Right cardiac atrium (tissue), 5 donors: Measurements from ENCODE around the gene FBLN7. TPM values are rescaled to one million over a fixed set of nuclear protein-coding genes. Genes with fewer than 3 reads are reported as not detected.
A peak's percentile ranks its signal among the peaks of the same experiment; 100 is the strongest.

Source experiments
- ATAC-seq, 2 donors: fragments of 200-7000 bp; cut with Tn5 transposase; one replicate each; pipeline versions ENCODE4 v1.8.0 to v1.9.1; 2020; ENCODE audit warnings: moderate library complexity in 2 of 2, mild to moderate bottlenecking in 1 of 2
- DNase-seq, 3 donors: peaks; one replicate each; pipeline ENCODE4 v3.0.0-alpha.2; 2020
- H3K27ac ChIP-seq: one replicate; pipeline ENCODE4 v1.5.1; 2013; ENCODE audit warnings: mild to moderate bottlenecking, low read length, control low read depth, moderate library complexity
- H3K27me3 ChIP-seq: one replicate; pipeline ENCODE4 v1.6.1; 2013; ENCODE audit not compliant: control insufficient read depth, insufficient read depth
- H3K4me1 ChIP-seq: one replicate; pipeline ENCODE4 v1.6.1; 2013; ENCODE audit warnings: low read length; ENCODE audit not compliant: control insufficient read depth, insufficient read depth
- H3K4me3 ChIP-seq: one replicate; pipeline ENCODE4 v1.5.1; 2013; ENCODE audit warnings: low read length, control low read depth
- H3K9me3 ChIP-seq: one replicate; pipeline ENCODE4 v1.6.1; 2013; ENCODE audit warnings: low read length; ENCODE audit not compliant: control insufficient read depth
- WGBS: extraction: QIAGEN DNeasy Blood & Tissue Kit; methylation state at CpG from one replicate; pipeline ENCODE4 v1.1.7; 2013; 5-methylcytosine and 5-hydroxymethylcytosine counted together
- intact Hi-C, 4 donors: fragments of 100-400 bp; cut with DNase I; formaldehyde crosslinking; loops; one replicate each; pipeline versions ENCODE4 v1.11.0 to v1.14.0; 2022 to 2023
- polyA plus RNA-seq: library from polyadenylated mRNA; stranded (reverse); fragments of 200-250 nt; gene quantifications from one replicate; pipeline ENCODE4 v1.2.3, GENCODE V29; 2013
- total RNA-seq, 4 donors: library from RNA; stranded (reverse); fragmentation: NEBNext Ultra II Directional; extraction: Animal tissue kit (Norgen Biotek cat#: 25700); gene quantifications; one replicate each; pipeline ENCODE4 v1.2.1, GENCODE V29; 2021
- donor health status: healthy with polysubstance abuse.
- donor health status: DM: no; HTN: yes; CAD: no.
- donor health status: DM: no; HTN: no; CAD: no.
- donor health status: DM: no; HTN: yes; CAD: no; lungs with severe emphysema.
- donor health status: DM: yes; HTN: yes; CAD: no.

Gene FBLN7
- total and polyA plus RNA-seq, 5 donors = 1.3 to 1.9 (median 1.6) TPM

- Histone ChIP-seq H3K27me3 (no peaks in the 10 kb centered on the region), H3K27ac (no peak overlapping the region), H3K4me3 (no peak overlapping the region), H3K9me3 (no peaks in the 10 kb centered on the region), H3K4me1 (no peaks in the 10 kb centered on the region)
- 74% methylated on average over 11 of the region's 11 CpGs for WGBS
- ATAC-seq = peak in 1 of 2 donors; percentile 40
- DNase-seq = peak in 1 of 3 donors; percentile 33
- intact Hi-C loops = no loop called here
These were observed 35.6 kb downstream of the FBLN7 start for GRCh38 chr2:112173646-112174319.

DNA sequence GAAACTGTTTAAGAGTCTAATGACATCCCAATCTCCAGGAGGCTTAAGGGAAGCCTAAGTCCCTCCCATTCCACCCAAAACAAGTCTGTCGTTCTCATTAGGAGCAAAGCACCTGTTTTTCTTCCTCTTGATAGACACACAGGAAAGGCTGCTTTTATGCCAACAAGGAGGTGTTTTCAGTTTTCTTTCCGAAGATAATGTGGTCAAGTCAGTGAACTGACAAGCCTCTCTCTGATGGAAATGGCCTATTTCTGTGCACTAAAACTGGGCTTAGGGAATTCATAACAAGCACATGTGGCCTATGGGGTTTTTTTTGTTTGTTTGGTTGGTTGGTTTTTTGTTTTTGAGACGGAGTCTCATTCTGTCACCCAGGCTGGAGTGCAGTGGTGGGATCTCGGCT, 36.2 kb downstream of the FBLN7 start:
- DNase-seq (no peak), ATAC-seq (no peak)
- Histone ChIP-seq H3K27me3 (no peaks in the 10 kb centered on the region), H3K9me3 (no peaks in the 10 kb centered on the region), H3K27ac (no peak overlapping the region), H3K4me3 (no peak overlapping the region), H3K4me1 (no peaks in the 10 kb centered on the region)
- WGBS = 73% methylated on average over 4 of the region's 4 CpGs
- intact Hi-C loops = no loop called here

- no peak for ATAC-seq
- no peaks in the 10 kb centered on the region for H3K9me3 ChIP-seq
- no peak overlapping the region for H3K27ac ChIP-seq
- no peak for DNase-seq
- intact Hi-C loops = no loop called here
- WGBS = 89% methylated on average over 3 of the region's 3 CpGs
- H3K4me1 ChIP-seq = no peaks in the 10 kb centered on the region
- no peak overlapping the region for H3K4me3 ChIP-seq
- no peaks in the 10 kb centered on the region for H3K27me3 ChIP-seq
These were observed 37.1 kb downstream of the FBLN7 start for GRCh38 chr2:112175333-112175732.

DNA sequence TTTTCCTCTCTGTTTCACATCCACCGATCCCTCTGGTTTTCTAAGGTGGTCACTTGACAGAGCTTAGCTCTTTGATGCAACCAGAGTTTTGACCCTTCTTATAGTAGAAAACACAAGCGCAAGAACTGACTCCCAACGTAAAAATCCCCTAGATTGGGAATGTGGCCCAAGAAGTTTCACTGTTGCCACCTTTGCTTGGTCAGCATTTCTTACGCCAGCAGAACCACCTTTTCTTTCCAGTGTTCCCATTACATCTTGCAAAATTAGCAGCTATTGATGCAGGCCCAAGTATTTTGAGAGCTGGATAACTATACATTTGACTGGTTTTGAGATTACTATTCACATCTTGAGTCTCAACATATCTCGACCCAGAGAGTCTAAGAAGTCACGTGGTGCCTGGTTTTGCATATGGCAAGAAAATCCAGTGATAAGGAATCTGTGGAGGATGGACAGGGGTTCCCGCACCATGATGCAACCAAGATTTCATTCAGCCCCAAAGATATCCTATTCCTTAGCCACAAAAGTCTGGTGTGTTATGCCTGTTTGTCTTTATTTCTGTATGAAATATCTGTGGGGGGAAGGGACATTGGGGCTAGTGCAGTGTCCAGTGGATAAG, 37.9 kb downstream of the FBLN7 start:
- Histone ChIP-seq H3K27me3 (no peaks in the 10 kb centered on the region), H3K4me3 (no peak overlapping the region), H3K4me1 (no peaks in the 10 kb centered on the region), H3K27ac (no peak overlapping the region), H3K9me3 (no peaks in the 10 kb centered on the region)
- intact Hi-C loops = no loop called here
- no peak for DNase-seq
- 97% methylated on average over 7 of the region's 7 CpGs for WGBS
- ATAC-seq = no peak

GRCh38 chr2:112181571-112182290, 43.5 kb downstream of the FBLN7 start:
- intact Hi-C loops = no loop called here
- Histone ChIP-seq H3K27me3 (no peaks in the 10 kb centered on the region), H3K4me3 (no peak overlapping the region)

GRCh38 chr2:112182581-112183034, 44.4 kb downstream of the FBLN7 start:
- Histone ChIP-seq H3K9me3 (no peaks in the 10 kb centered on the region), H3K4me1 (no peaks in the 10 kb centered on the region), H3K4me3 (no peak overlapping the region), H3K27me3 (no peaks in the 10 kb centered on the region), H3K27ac (no peak overlapping the region)
- DNase-seq (peak in 1 of 3 donors; percentile 46), ATAC-seq (peak in 1 of 2 donors; percentile 29)
- WGBS = 87% methylated on average over 17 of the region's 17 CpGs
- intact Hi-C loops = no loop called here

More at GRCh38 chr2:112181571-112182290, 43.5 kb downstream of the FBLN7 start:
- H3K9me3 ChIP-seq = no peaks in the 10 kb centered on the region
- no peak overlapping the region for H3K27ac ChIP-seq
- WGBS = 32% methylated on average over 54 of the region's 54 CpGs
- DNase-seq (peak in 1 of 3 donors; percentile 47), ATAC-seq (peak; percentile 41 to 54)
- no peaks in the 10 kb centered on the region for H3K4me1 ChIP-seq

- Histone ChIP-seq H3K9me3 (no peaks in the 10 kb centered on the region), H3K4me1 (no peaks in the 10 kb centered on the region), H3K27me3 (no peaks in the 10 kb centered on the region), H3K27ac (no peak overlapping the region), H3K4me3 (no peak overlapping the region)
- 90% methylated on average over 8 of the region's 8 CpGs for WGBS
- intact Hi-C loops = no loop called here
- DNase-seq (no peak), ATAC-seq (no peak)
These were observed 45.3 kb downstream of the FBLN7 start for GRCh38 chr2:112183327-112184025.

- H3K27ac ChIP-seq = no peak overlapping the region
- no peak overlapping the region for H3K4me3 ChIP-seq
- intact Hi-C loops = no loop called here
- H3K27me3 ChIP-seq = no peaks in the 10 kb centered on the region
- no peaks in the 10 kb centered on the region for H3K9me3 ChIP-seq
- WGBS = 92% methylated on average over 8 of the region's 8 CpGs
- DNase-seq (no peak), ATAC-seq (no peak)
- no peaks in the 10 kb centered on the region for H3K4me1 ChIP-seq
These were observed 45.9 kb downstream of the FBLN7 start for GRCh38 chr2:112184121-112184520.

DNA sequence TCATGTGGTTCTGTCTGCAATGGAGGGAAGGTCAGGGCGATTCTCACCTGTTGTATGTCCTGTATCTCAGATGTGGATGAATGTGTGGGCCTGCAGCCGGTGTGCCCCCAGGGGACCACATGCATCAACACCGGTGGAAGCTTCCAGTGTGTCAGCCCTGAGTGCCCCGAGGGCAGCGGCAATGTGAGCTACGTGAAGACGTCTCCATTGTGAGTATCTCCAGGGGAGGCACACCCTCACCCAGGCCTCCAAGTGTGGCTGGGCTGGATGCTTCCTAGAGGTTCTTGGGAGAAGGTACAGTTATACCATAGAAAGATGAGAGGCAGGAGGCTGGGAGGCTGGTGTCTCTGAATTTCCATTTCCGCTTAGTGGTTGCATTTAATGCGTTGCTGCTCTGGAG, 46.9 kb downstream of the FBLN7 start:
- WGBS = 86% methylated on average over 9 of the region's 9 CpGs
- ATAC-seq (no peak), DNase-seq (no peak)
- Histone ChIP-seq H3K4me1 (no peaks in the 10 kb centered on the region), H3K27me3 (no peaks in the 10 kb centered on the region), H3K4me3 (no peak overlapping the region), H3K27ac (no peak overlapping the region), H3K9me3 (no peaks in the 10 kb centered on the region)
- intact Hi-C loops = no loop called here

DNA sequence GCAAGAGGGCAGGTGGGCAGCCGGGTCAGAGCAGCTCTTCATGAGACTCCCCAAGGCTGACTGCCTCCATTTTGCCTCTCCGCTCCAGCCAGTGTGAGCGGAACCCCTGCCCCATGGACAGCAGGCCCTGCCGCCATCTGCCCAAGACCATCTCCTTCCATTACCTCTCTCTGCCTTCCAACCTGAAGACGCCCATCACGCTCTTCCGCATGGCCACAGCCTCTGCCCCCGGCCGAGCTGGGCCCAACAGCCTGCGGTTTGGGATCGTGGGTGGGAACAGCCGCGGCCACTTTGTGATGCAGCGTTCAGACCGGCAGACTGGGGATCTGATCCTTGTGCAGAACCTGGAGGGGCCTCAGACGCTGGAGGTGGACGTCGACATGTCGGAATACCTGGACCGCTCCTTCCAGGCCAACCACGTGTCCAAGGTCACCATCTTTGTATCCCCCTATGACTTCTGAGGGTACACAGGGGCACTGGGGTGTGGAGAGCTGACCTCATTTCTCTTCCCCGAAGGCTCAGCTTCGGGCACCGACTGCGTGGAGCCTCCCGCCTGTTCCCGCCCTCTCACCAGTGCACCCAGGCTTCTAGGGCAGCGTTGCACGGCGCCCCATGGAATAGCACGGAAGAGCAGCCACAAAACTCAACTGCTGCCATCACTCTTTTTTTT, 49.0 kb downstream of the FBLN7 start:
- no peak for ATAC-seq
- intact Hi-C loops = no loop called here
- H3K9me3 ChIP-seq = no peaks in the 10 kb centered on the region
- H3K27ac ChIP-seq = no peak overlapping the region
- H3K4me3 ChIP-seq = no peak overlapping the region
- DNase-seq = peak in 1 of 3 donors; percentile 21
- H3K27me3 ChIP-seq = no peaks in the 10 kb centered on the region
- 97% methylated on average over 31 of the region's 31 CpGs for WGBS
- no peaks in the 10 kb centered on the region for H3K4me1 ChIP-seq
